ENCODE results near the gene ISG20L2. TPM values are rescaled to one million over a fixed set of nuclear protein-coding genes. Genes with fewer than 3 reads are reported as not detected.
A peak's percentile ranks its signal among the peaks of the same experiment; 100 is the strongest.

The ISG20L2 gene
- total RNA-seq, 1 experiment from 2014 or later = 41.7 TPM

DNA sequence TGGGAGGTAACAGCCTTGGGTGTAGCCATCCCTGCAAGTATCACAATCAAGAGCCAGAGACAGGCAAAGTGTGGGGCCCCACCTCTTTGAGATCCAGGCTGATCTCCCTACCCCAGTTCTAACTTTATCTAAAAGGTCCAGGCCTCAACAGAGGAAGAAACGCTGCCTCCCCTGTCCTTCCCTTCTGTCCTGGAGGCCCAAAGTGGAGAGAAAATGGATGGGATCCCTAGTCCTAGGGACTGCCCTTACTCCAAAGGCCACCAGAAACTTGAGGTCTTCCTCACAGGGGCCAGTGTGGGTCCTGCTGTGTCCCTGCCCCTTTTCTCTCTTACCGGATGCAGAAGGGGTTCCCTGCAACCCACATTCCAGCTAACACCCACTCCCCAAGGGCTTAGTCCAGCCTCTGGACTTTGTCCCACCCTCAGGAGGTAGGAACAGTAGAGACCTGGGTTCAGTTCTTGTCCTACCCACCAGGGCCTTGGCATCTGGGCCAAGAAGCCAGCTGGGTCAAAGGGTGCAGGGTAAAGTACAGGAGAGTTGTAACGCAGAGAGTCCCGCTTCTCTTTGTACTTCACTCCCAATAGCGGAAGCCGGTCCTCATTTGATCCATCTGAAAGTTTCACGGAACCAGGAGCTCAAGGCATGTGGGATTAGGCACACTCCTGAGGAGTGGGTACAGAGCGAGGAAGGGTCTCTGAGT, 21.0 kb upstream of the ISG20L2 start:
- no peaks in the 10 kb centered on the region for H3K9me2 ChIP-seq (ENCODE audit: insufficient read depth)
- no peak for DNase-seq (ENCODE audit: low read depth, low spot score)
- peak overlapping the region; percentile 97 for H3K4me2 ChIP-seq (ENCODE audit: low read length)
- ChIA-PET POLR2A (interaction anchor here (0.7 to 1.1 kb wide), 2 partner anchors 8 to 17 kb away, joined by 3 read pairs; partner anchors contain the start of genes MRPL24 and PRCC), CTCF (no interaction called here), RAD21 (ENCODE audit: low non-redundant PET in 1 of 2, low total read pairs in 2 of 2, uncharacterized antibody in 2 of 2, unreplicated experiment in 2 of 2) (no interaction called here)
- ATAC-seq = 0 out of 2 replicates have a peak, but pooled peaks have one; percentile 3
- H3K27ac ChIP-seq (ENCODE audit: low read depth, low read length) = peak overlapping the region; percentile 99
- H4K20me1 ChIP-seq (ENCODE audit: insufficient read depth) = no peaks in the 10 kb centered on the region
- peaks cover 83% of the 10 kb centered on the region for H3K79me2 ChIP-seq (ENCODE audit: insufficient read depth, low read length)
- H2AFZ ChIP-seq (ENCODE audit: low read depth, low read length, poor library complexity, severe bottlenecking) = no peak overlapping the region
- no peaks in the 10 kb centered on the region for H3K27me3 ChIP-seq (ENCODE audit: insufficient read depth, low read length)
- peaks cover 4 to 11% of the 10 kb centered on the region in 2 experiments; a peak in 2 of 4 replicates for H3K36me3 ChIP-seq (ENCODE audit: control insufficient read depth in 1 of 2, insufficient read depth in 2 of 2, low read length in 2 of 2)
- H3K9ac ChIP-seq (ENCODE audit: low read length) = peak overlapping the region; percentile 94
- no TSS peak for BruUV-seq (replicated peaks)
- no peaks in the 10 kb centered on the region for H3K9me3 ChIP-seq (ENCODE audit: control insufficient read depth in 1 of 2, insufficient read depth in 1 of 2, low read depth in 1 of 2, low read length in 2 of 2)
- peak overlapping the region; percentile 67 to 97 for H3K4me3 ChIP-seq (replicated peaks in 1 of 2; ENCODE audit: low read depth in 1 of 2, low read length in 2 of 2)
- TF ChIP-seq SRF (IDR thresholded peaks at IDR 0.05; ENCODE audit: low read depth) (no peak), EGR1 (IDR thresholded peaks at IDR 0.05; ENCODE audit: low read depth) (no peak), POLR2AphosphoS5 (IDR thresholded peaks at IDR 0.05; ENCODE audit: low read depth, low read length) (no peak), CBX3 (IDR thresholded peaks at IDR 0.05; ENCODE audit: low read depth) (no peak), CEBPB (IDR thresholded peaks at IDR 0.05; ENCODE audit: low read depth) (no peak), ZFX (IDR thresholded peaks at IDR 0.05) (0 out of 2 replicates have a peak, but pooled peaks have one; percentile 5), FOSL1 (IDR thresholded peaks at IDR 0.05; ENCODE audit: low read depth) (no peak)
- intact Hi-C loops (cut with micrococcal nuclease) = loop anchor here (10.0 kb wide), 1 partner anchor 245 kb away; the partner anchor contains the start of gene MEF2D
- peaks cover 29 to 66% of the 10 kb centered on the region in 2 experiments for H3K4me1 ChIP-seq (ENCODE audit: control insufficient read depth in 1 of 2, insufficient read depth in 2 of 2, low read length in 2 of 2)

DNA sequence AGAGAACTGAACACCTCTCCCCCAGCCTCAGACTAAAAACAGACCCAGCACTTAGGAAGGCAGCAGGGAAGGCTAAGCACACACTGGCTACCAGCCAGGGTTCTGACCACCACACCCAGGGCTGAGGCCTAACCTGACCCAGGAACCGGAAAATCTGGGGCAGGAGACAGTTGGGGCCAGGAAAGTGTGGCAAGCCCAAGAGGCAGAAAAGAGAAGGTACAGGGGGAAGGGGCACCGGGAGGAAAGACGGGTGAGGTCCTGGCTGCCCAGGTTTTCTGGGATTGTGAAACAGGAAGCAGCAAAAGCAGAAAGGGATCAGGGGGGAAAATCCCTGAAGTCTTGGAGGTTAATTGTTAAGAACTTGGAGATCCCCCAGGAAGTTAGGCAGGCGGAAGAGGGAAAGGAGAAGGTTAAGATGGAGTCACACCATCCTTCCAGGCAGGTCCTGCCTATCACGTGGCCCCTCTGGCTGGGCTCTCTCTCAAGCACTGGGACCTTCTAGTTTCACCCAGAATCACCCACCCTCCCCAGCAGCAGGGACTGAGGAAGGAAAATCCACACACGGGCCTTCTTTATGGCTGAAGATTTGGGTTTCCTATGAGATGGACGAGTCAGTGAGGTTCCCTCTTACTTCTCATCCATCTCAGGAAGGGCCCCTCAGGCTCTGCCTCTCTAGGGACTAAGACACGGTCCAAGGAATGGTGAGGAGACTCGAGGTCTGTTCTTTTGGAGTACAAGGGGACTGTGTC, 20.3 kb upstream of the ISG20L2 start:
- no peak for TF ChIP-seq FOSL1 (IDR thresholded peaks at IDR 0.05; ENCODE audit: low read depth)
- TF ChIP-seq POLR2AphosphoS5 (IDR thresholded peaks at IDR 0.05; ENCODE audit: low read depth, low read length) = peak; percentile 59
- no peak for TF ChIP-seq SP1 (IDR thresholded peaks at IDR 0.05; ENCODE audit: low read depth)
- no peak for TF ChIP-seq ZNF274 (IDR thresholded peaks at IDR 0.05; ENCODE audit: low read depth, low read length)
- no peak for TF ChIP-seq EGR1 (IDR thresholded peaks at IDR 0.05; ENCODE audit: low read depth)
- TF ChIP-seq, protein P1, sequence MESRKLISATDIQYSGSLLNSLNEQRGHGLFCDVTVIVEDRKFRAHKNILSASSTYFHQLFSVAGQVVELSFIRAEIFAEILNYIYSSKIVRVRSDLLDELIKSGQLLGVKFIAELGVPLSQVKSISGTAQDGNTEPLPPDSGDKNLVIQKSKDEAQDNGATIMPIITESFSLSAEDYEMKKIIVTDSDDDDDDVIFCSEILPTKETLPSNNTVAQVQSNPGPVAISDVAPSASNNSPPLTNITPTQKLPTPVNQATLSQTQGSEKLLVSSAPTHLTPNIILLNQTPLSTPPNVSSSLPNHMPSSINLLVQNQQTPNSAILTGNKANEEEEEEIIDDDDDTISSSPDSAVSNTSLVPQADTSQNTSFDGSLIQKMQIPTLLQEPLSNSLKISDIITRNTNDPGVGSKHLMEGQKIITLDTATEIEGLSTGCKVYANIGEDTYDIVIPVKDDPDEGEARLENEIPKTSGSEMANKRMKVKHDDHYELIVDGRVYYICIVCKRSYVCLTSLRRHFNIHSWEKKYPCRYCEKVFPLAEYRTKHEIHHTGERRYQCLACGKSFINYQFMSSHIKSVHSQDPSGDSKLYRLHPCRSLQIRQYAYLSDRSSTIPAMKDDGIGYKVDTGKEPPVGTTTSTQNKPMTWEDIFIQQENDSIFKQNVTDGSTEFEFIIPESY (IDR thresholded peaks at IDR 0.05; ENCODE audit: extremely low read depth, insufficient replicate concordance, low read length) = no peak
- TF ChIP-seq CBX3 (IDR thresholded peaks at IDR 0.05; ENCODE audit: low read depth) = no peak
- CTCF ChIA-PET = interaction anchor here (1.8 kb wide), 1 partner anchor 18 kb away, joined by 5 read pairs; the partner anchor contains the start of gene PRCC

More for the DNA sequence above, 20.3 kb upstream of the ISG20L2 start:
- H3K9me2 ChIP-seq (ENCODE audit: insufficient read depth) = no peaks in the 10 kb centered on the region
- no TSS peak for BruUV-seq (replicated peaks)
- ATAC-seq (no peak), DNase-seq (ENCODE audit: low read depth, low spot score) (no peak)
- no peaks in the 10 kb centered on the region for H3K9me3 ChIP-seq (ENCODE audit: control insufficient read depth in 1 of 2, insufficient read depth in 1 of 2, low read depth in 1 of 2, low read length in 2 of 2)
- no peaks in the 10 kb centered on the region for H3K27me3 ChIP-seq (ENCODE audit: insufficient read depth, low read length)
- H3K9ac ChIP-seq (ENCODE audit: low read length) = peak overlapping the region; percentile 94
- peaks cover 89% of the 10 kb centered on the region for H3K79me2 ChIP-seq (ENCODE audit: insufficient read depth, low read length)
- intact Hi-C loops (cut with micrococcal nuclease) = loop anchor here (10.0 kb wide), 1 partner anchor 244 kb away; the partner anchor contains the start of gene MEF2D
- peak overlapping the region; percentile 97 for H3K4me2 ChIP-seq (ENCODE audit: low read length)
- H4K20me1 ChIP-seq (ENCODE audit: insufficient read depth) = no peaks in the 10 kb centered on the region
- H3K27ac ChIP-seq (ENCODE audit: low read depth, low read length) = peak overlapping the region; percentile 99
- H3K4me3 ChIP-seq (replicated peaks in 1 of 2; ENCODE audit: low read depth in 1 of 2, low read length in 2 of 2) = peak overlapping the region; percentile 67 to 97
- POLR2A ChIA-PET = no interaction called here
- H2AFZ ChIP-seq (ENCODE audit: low read depth, low read length, poor library complexity, severe bottlenecking) = no peak overlapping the region
- H3K4me1 ChIP-seq (ENCODE audit: control insufficient read depth in 1 of 2, insufficient read depth in 2 of 2, low read length in 2 of 2) = peaks cover 29 to 66% of the 10 kb centered on the region in 2 experiments
- peaks cover 6 to 16% of the 10 kb centered on the region in 2 experiments; a peak in 2 of 4 replicates for H3K36me3 ChIP-seq (ENCODE audit: control insufficient read depth in 1 of 2, insufficient read depth in 2 of 2, low read length in 2 of 2)
- RAD21 ChIA-PET (ENCODE audit: low non-redundant PET in 1 of 2, low total read pairs in 2 of 2, uncharacterized antibody in 2 of 2, unreplicated experiment in 2 of 2) = no interaction called here

Data from HCT116 (cell line).